GM12878 (cell line): Measurements from ENCODE around the gene CYP1B1. TPM values are rescaled to one million over a fixed set of nuclear protein-coding genes. Genes with fewer than 3 reads are reported as not detected.
A peak's percentile ranks its signal among the peaks of the same experiment; 100 is the strongest.

ENCODE experiments used
- BCL11A ChIP-seq: IDR thresholded peaks from 2 replicates; pipeline ENCODE4 v1.6.1; 2011; ENCODE audit warnings: low read depth, low read length
- CHD2 ChIP-seq: IDR thresholded peaks from 2 replicates; pipeline ENCODE4 v1.6.1; 2011; ENCODE audit warnings: low read depth, low read length, improper control_type of control experiment, borderline replicate concordance
- CREB1 ChIP-seq: IDR thresholded peaks from 2 replicates; pipeline ENCODE4 v1.6.1; 2012; ENCODE audit warnings: low read depth, mild to moderate bottlenecking, inconsistent platforms
- EP300 ChIP-seq, 2 experiments: fragments of 150-350 bp in 1 of 2; IDR thresholded peaks; 2 replicates each; pipeline ENCODE4 v1.6.1; 2011 to 2012; ENCODE audit warnings: low read depth in 2 of 2, low read length in 2 of 2, borderline replicate concordance in 1 of 2, improper control_type of control experiment in 1 of 2, inconsistent platforms in 1 of 2; ENCODE audit not compliant: control insufficient read depth in 1 of 2
- GABPA ChIP-seq: IDR thresholded peaks from 2 replicates; pipeline ENCODE4 v1.6.1; 2014; ENCODE audit warnings: antibody characterized with exemption, low read depth, mild to moderate bottlenecking, inconsistent platforms
- HCFC1 ChIP-seq: fragments of 150-350 bp; IDR thresholded peaks from 2 replicates; pipeline ENCODE4 v1.6.1; 2014; ENCODE audit warnings: low read length
- IKZF2 ChIP-seq, 2 experiments: fragments of 450-650 bp; IDR thresholded peaks; 2 replicates each; pipeline ENCODE4 v1.6.1; 2017; ENCODE audit warnings: mild to moderate bottlenecking in 2 of 2, moderate library complexity in 2 of 2
- IRF4 ChIP-seq: IDR thresholded peaks from 2 replicates; pipeline ENCODE4 v1.6.1; 2011; ENCODE audit warnings: low read depth, low read length
- MTA3 ChIP-seq: IDR thresholded peaks from 2 replicates; pipeline ENCODE4 v1.6.1; 2012; ENCODE audit warnings: low read length, inconsistent platforms, borderline replicate concordance
- NFYA ChIP-seq: IDR thresholded peaks from 2 replicates; pipeline ENCODE4 v1.6.1; 2011; ENCODE audit warnings: low read depth, mild to moderate bottlenecking, low read length, improper control_type of control experiment, borderline replicate concordance
- PML ChIP-seq: IDR thresholded peaks from 2 replicates; pipeline ENCODE4 v1.6.1; 2012; ENCODE audit warnings: low read length, inconsistent platforms
- RBBP5 ChIP-seq: fragments of 200-600 bp; sonication (generic); conservative IDR thresholded peaks from 2 replicates; pipeline ENCODE4 v1.6.1; 2016
- SIX5 ChIP-seq: IDR thresholded peaks from 2 replicates; pipeline ENCODE4 v1.6.1; 2011; ENCODE audit warnings: mild to moderate bottlenecking, low read depth, low read length, moderate library complexity; ENCODE audit not compliant: severe bottlenecking
- SREBF1 ChIP-seq: IDR thresholded peaks from 2 replicates; pipeline ENCODE4 v1.6.1; 2012; ENCODE audit warnings: mild to moderate bottlenecking, low read length
- TARDBP ChIP-seq: IDR thresholded peaks from 2 replicates; pipeline ENCODE4 v1.6.1; 2016; ENCODE audit warnings: borderline replicate concordance
- TBL1XR1 ChIP-seq: IDR thresholded peaks from 2 replicates; pipeline ENCODE4 v1.6.1; 2012; ENCODE audit warnings: low read depth, low read length, improper control_type of control experiment
- TCF3 ChIP-seq: IDR thresholded peaks from 2 replicates; pipeline ENCODE4 v1.6.1; 2012; ENCODE audit warnings: low read depth, mild to moderate bottlenecking, low read length, borderline replicate concordance; ENCODE audit not compliant: insufficient read depth
- YBX1 ChIP-seq: fragments of 450-650 bp; IDR thresholded peaks from 2 replicates; pipeline ENCODE4 v1.6.1; 2016; ENCODE audit warnings: antibody characterized with exemption
- ZNF384 ChIP-seq: IDR thresholded peaks from 2 replicates; pipeline ENCODE4 v1.6.1; 2012; ENCODE audit warnings: low read depth, mild to moderate bottlenecking, low read length, improper control_type of control experiment, borderline replicate concordance
- polyA plus RNA-seq, 11 experiments: library from polyadenylated mRNA; depleted of rRNA in 4 of 11; unstranded in 6 of 11; stranded (reverse) in 5 of 11; fragments of >200 nt; fragmentation: Nextera tagmentation in 4 of 11; fragmentation: Illumina TruSeq in 1 of 11; extraction: Ambion mirVana in 4 of 11; extraction: Trizol in 1 of 11; gene quantifications; 1 replicate in 1 of 11; 2 replicates in 10 of 11; pipeline versions ENCODE4 v1.2.1 to v1.2.3, GENCODE V29; 2011 to 2016; ENCODE audit warnings: inconsistent platforms in 2 of 11, missing spikeins in 2 of 11, low read depth in 1 of 11
- total RNA-seq, 4 experiments: library from RNA; depleted of rRNA in 3 of 4; stranded (reverse); fragments of >200 nt in 3 of 4; fragmentation: Illumina TruSeq in 1 of 4; extraction: Trizol in 1 of 4; gene quantifications; 2 replicates each; pipeline versions ENCODE4 v1.2.1 to v1.2.3, GENCODE V29; 2013 to 2021
- TF ChIP-seq, protein P1 (sequence below): fragments of 450-650 bp; IDR thresholded peaks from 2 replicates; pipeline ENCODE4 v1.6.1; 2017; ENCODE audit warnings: mild to moderate bottlenecking, moderate library complexity
- TF ChIP-seq, protein P2 (sequence below): fragments of 450-650 bp; IDR thresholded peaks from 2 replicates; pipeline ENCODE4 v1.6.1; 2017; ENCODE audit warnings: low read depth, mild to moderate bottlenecking, moderate library complexity
- TF ChIP-seq, protein P3 (sequence below): fragments of 450-650 bp; IDR thresholded peaks from 2 replicates; pipeline ENCODE4 v1.6.1; 2016; ENCODE audit warnings: mild to moderate bottlenecking
- TF ChIP-seq, protein P4 (sequence below): fragments of 450-650 bp; IDR thresholded peaks from 2 replicates; pipeline ENCODE4 v1.6.1; 2017; ENCODE audit warnings: mild to moderate bottlenecking

The CYP1B1 gene
- total and polyA plus RNA-seq, 10 of the 15 experiments (the other 5 are each of a cell fraction or from before 2014, with no cell fraction given): 0.35 to 29.7 (median 3.4) TPM

DNA sequence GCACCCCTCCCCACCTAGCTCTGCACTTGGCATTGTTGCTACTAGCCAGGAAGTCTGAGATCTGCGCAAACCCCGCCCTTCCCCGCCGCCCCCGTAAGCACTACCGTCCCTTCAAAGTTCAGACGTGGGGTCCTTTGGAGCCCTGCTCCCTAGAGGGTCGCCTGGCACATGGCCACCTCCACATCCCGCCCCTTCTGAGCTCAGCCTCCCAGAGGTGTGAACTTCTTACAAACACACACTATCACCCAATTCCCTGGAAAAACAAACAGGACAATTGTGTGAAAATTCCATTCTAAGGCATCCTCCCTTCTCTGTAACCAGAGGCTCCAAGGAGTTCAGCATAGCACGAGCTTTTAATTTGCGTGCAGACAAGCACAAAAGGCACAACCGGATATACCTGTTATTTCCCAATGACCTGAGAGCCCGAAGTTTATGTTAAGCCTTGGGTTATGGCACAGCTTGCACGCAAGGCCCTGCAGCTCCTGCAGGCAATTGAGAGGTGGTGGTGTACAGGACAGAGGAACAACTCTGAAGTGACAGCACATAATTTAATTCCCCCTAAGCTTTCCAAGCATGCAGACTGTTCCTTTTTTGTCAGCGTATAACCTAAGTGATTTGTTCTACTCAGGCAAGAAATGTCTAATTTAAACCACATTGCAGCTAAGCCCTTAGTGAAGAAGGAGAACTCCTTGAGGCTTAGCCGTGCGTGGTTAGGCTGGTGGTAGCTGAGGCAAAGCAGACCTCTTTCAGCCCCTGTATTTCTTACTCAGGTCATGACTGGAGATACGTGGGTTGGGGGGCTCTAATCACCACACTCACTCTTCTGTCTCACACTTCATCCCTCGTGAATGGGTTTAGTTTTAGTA, 20.3 kb upstream of the CYP1B1 start (continued):
- no peak for TF ChIP-seq CREB1
- TF ChIP-seq MTA3: no peak
- TF ChIP-seq PML: peak; percentile 57; the same call in 1 of the 2 replicates
- TF ChIP-seq TCF3: no peak
- peak; percentile 48 for TF ChIP-seq BCL11A
- no peak for TF ChIP-seq IRF4
- TF ChIP-seq NFYA: no peak
- no peak for TF ChIP-seq CHD2
- no peak for TF ChIP-seq SREBF1
- no peak for TF ChIP-seq TBL1XR1
- TF ChIP-seq SIX5: no peak
- no peak for TF ChIP-seq GABPA
- no peak for TF ChIP-seq TARDBP
- 0 out of 4 replicates have a peak, but pooled peaks have one; percentile 10 to 22 for TF ChIP-seq IKZF2 (IDR thresholded peaks at IDR 0.05)
- TF ChIP-seq, protein P1, sequence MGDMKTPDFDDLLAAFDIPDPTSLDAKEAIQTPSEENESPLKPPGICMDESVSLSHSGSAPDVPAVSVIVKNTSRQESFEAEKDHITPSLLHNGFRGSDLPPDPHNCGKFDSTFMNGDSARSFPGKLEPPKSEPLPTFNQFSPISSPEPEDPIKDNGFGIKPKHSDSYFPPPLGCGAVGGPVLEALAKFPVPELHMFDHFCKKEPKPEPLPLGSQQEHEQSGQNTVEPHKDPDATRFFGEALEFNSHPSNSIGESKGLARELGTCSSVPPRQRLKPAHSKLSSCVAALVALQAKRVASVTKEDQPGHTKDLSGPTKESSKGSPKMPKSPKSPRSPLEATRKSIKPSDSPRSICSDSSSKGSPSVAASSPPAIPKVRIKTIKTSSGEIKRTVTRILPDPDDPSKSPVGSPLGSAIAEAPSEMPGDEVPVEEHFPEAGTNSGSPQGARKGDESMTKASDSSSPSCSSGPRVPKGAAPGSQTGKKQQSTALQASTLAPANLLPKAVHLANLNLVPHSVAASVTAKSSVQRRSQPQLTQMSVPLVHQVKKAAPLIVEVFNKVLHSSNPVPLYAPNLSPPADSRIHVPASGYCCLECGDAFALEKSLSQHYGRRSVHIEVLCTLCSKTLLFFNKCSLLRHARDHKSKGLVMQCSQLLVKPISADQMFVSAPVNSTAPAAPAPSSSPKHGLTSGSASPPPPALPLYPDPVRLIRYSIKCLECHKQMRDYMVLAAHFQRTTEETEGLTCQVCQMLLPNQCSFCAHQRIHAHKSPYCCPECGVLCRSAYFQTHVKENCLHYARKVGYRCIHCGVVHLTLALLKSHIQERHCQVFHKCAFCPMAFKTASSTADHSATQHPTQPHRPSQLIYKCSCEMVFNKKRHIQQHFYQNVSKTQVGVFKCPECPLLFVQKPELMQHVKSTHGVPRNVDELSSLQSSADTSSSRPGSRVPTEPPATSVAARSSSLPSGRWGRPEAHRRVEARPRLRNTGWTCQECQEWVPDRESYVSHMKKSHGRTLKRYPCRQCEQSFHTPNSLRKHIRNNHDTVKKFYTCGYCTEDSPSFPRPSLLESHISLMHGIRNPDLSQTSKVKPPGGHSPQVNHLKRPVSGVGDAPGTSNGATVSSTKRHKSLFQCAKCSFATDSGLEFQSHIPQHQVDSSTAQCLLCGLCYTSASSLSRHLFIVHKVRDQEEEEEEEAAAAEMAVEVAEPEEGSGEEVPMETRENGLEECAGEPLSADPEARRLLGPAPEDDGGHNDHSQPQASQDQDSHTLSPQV: no peak
- 0 out of 4 replicates have a peak, but pooled peaks of 1 of the 2 experiments have one; percentile 14 for TF ChIP-seq EP300 (IDR thresholded peaks at IDR 0.05; ENCODE audit: borderline replicate concordance in 1 of 2, control insufficient read depth in 1 of 2, low read depth in 2 of 2, low read length in 2 of 2)
- no peak for TF ChIP-seq HCFC1
- TF ChIP-seq ZNF384: no peak
- TF ChIP-seq RBBP5: no peak
- no peak for TF ChIP-seq YBX1
- TF ChIP-seq, protein P2, sequence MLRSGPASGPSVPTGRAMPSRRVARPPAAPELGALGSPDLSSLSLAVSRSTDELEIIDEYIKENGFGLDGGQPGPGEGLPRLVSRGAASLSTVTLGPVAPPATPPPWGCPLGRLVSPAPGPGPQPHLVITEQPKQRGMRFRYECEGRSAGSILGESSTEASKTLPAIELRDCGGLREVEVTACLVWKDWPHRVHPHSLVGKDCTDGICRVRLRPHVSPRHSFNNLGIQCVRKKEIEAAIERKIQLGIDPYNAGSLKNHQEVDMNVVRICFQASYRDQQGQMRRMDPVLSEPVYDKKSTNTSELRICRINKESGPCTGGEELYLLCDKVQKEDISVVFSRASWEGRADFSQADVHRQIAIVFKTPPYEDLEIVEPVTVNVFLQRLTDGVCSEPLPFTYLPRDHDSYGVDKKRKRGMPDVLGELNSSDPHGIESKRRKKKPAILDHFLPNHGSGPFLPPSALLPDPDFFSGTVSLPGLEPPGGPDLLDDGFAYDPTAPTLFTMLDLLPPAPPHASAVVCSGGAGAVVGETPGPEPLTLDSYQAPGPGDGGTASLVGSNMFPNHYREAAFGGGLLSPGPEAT: no peak
- TF ChIP-seq, protein P3, sequence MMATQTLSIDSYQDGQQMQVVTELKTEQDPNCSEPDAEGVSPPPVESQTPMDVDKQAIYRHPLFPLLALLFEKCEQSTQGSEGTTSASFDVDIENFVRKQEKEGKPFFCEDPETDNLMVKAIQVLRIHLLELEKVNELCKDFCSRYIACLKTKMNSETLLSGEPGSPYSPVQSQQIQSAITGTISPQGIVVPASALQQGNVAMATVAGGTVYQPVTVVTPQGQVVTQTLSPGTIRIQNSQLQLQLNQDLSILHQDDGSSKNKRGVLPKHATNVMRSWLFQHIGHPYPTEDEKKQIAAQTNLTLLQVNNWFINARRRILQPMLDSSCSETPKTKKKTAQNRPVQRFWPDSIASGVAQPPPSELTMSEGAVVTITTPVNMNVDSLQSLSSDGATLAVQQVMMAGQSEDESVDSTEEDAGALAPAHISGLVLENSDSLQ: no peak
- TF ChIP-seq, protein P4, sequence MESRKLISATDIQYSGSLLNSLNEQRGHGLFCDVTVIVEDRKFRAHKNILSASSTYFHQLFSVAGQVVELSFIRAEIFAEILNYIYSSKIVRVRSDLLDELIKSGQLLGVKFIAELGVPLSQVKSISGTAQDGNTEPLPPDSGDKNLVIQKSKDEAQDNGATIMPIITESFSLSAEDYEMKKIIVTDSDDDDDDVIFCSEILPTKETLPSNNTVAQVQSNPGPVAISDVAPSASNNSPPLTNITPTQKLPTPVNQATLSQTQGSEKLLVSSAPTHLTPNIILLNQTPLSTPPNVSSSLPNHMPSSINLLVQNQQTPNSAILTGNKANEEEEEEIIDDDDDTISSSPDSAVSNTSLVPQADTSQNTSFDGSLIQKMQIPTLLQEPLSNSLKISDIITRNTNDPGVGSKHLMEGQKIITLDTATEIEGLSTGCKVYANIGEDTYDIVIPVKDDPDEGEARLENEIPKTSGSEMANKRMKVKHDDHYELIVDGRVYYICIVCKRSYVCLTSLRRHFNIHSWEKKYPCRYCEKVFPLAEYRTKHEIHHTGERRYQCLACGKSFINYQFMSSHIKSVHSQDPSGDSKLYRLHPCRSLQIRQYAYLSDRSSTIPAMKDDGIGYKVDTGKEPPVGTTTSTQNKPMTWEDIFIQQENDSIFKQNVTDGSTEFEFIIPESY: no peak
